DOHH2 (cell line): ENCODE data around the gene MRTFB.

Experiments
- CTCF ChIP-seq: fragments of 200-600 bp; sonication (generic); IDR thresholded peaks from one replicate; pipeline ENCODE4 v1.5.1; 2014; ENCODE audit warnings: antibody characterized with exemption, mild to moderate bottlenecking, low read depth, low read length; ENCODE audit not compliant: poor library complexity, severe bottlenecking
- EZH2phosphoT487 ChIP-seq: fragments of 200-600 bp; sonication (generic); IDR thresholded peaks from 2 replicates; pipeline ENCODE4 v1.6.1; 2017; ENCODE audit warnings: borderline replicate concordance, mild to moderate bottlenecking, antibody characterized with exemption, low read length, moderate library complexity, mixed read lengths

DNA sequence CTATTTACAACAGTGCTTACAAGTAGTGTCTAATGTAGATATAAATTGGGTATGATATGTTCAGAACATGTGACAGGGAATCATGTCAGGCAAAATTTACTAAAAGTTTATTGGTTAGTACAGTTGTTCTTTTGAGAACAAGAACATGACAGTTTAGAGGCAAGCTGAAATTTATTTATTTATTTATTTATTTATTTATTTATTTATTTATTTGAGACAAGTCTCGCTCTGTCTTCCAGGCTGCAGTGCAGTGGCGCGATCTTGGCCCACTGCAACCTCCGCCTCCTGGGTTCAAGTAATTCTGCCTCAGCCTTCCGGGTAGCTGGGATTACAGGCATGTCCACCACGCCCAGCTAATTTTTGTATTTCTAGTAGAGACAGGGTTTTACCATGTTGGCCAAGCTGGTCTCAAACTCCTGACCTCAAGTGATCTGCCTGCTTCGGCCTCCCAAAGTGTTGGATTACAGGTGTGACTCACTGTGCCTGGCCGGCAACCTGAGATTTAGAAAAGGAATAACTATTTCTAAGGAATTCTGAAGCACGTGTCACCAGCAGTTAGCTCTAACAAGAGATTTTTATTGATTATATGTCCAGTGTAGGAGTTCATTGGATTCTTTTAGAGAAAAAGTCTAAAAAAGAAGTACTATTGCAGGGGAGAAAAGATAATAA lies 24.9 kb downstream of the MRTFB start:
- TF ChIP-seq CTCF (no peak), EZH2phosphoT487 (no peak)
